GM12801 (cell line): ENCODE measurements around the gene CD81.

Experiments used
- TF ChIP-seq, protein P1 (sequence below): IDR thresholded peaks from one replicate; pipeline ENCODE4 v1.5.1; 2011; ENCODE audit warnings: control low read depth; ENCODE audit not compliant: insufficient read length; ENCODE audit errors: extremely low read depth

CD81 gene

DNA sequence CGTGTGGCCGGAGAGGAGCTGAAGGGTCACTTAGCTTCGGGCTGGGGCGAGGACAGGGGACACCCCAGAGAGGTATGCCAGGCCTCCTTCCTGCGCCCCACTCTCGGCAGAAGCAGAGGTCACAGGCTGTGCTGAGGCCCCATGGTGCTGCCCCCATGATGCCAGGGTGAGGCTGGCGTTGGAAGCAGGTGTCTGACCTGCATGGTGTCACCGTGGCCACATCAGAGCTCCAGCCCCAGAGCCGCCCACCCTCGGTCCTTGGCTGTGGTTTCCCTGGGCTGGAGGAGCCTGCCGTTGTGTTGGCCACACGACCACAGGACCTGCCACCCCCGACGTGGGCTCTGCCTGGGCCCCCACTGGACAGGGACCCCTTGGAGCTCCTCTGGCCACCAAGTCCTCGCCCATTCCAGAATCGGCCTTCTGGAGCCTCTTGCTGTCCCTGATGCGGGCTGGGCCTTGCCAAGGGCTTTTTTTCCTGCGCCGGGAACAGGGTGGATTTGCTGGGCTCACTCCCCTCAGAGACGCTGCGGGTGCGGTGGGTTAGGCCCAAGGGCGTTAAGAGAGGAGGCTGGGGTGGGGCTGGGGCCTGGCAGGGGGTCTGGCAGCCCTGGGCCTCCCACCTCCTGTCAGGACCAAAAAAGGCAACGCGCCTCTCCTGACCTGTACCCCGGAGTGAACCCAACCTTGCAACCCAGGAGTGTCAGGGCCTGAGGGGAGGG is 15.3 kb downstream of the CD81 start:
- TF ChIP-seq, protein P1, sequence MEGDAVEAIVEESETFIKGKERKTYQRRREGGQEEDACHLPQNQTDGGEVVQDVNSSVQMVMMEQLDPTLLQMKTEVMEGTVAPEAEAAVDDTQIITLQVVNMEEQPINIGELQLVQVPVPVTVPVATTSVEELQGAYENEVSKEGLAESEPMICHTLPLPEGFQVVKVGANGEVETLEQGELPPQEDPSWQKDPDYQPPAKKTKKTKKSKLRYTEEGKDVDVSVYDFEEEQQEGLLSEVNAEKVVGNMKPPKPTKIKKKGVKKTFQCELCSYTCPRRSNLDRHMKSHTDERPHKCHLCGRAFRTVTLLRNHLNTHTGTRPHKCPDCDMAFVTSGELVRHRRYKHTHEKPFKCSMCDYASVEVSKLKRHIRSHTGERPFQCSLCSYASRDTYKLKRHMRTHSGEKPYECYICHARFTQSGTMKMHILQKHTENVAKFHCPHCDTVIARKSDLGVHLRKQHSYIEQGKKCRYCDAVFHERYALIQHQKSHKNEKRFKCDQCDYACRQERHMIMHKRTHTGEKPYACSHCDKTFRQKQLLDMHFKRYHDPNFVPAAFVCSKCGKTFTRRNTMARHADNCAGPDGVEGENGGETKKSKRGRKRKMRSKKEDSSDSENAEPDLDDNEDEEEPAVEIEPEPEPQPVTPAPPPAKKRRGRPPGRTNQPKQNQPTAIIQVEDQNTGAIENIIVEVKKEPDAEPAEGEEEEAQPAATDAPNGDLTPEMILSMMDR: no peak

DNA sequence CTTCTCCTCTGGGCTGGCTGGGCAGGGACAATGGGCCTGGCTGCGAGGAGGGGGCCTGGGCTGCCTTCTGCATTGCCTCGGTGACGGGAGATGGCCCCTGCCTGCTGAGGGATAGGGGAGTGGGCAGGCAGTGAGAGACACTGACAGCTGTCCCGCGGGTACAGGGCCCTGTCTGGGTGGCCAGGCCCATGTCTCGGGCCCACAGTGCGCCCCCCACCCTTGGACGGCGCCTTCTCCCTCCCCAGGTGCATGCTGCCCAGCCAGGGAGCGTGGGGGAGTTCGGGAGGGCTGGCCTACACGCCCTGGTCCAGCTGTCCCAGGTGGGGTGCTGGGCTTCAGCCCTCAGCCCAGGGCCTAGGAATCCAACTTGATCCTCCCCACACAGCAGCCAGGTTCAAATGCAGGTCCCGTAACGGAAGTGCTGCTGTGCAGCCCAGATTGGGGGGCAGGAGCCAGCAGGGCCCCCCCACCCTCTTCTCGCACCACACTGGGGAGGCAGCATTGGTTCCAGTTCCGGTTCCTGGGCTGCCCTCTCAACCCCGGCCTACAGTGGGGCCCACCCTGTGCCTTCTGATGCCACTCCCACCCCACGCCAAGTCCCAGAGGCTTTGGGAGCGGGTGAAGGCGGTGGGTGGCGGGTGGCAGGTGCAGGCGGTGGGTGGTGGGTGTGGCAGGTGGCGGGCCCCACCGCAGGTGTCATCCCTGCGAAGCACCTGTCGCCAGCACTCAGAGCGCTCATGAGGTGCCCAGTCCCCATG is 16.2 kb downstream of the CD81 start:
- TF ChIP-seq, protein P1: no peak

DNA sequence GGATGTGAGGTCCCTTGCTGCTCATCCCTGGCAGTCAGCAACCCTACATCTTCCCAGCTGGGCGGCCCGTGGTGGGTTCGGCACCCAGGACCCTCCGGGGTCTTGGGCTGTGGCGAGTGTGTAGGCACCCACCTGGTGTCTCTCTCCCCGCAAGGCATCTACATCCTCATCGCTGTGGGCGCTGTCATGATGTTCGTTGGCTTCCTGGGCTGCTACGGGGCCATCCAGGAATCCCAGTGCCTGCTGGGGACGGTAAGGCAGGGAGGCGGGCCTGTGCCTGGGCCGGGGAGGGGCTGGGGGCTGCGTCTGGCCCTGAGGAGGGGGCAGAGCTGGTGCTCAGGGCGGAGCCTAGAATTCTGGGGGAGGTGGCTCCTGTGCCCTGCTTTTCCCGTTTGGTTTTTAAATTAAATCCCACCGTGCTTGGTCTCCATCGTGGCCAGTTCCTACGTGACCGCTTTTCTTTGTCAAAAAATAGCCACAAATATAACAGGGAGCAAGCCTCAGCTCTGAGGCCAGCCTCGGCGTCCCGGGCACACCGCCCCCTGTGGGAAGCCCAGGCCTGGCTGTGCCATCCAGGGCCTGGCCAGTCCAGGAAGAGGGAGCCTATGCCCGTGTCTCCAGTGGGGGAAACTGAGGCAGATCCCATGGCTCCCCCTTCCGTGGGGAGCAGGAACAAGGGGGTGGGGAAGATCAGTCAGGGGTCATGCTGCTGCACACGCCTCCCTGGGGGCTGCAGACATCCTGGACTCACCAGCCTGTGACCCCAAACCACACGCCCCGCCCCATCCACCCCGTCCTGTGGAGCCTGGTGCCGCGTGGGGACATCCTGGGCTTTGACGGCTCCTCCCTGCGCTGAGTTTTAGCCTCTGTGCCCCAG is 17.1 kb downstream of the CD81 start:
- TF ChIP-seq, protein P1: no peak

DNA sequence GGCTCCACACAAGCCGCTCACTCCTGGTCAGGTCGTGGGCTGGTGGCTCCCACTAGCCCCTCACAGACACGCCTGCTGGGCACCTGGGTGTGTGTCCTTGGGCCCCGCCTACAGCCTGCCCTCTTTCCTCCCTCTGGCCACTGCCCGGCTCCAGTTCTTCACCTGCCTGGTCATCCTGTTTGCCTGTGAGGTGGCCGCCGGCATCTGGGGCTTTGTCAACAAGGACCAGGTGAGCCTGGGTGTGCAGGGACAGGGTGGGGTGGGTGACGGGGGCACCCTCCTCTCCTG is 17.7 kb downstream of the CD81 start:
- TF ChIP-seq, protein P1: no peak

DNA sequence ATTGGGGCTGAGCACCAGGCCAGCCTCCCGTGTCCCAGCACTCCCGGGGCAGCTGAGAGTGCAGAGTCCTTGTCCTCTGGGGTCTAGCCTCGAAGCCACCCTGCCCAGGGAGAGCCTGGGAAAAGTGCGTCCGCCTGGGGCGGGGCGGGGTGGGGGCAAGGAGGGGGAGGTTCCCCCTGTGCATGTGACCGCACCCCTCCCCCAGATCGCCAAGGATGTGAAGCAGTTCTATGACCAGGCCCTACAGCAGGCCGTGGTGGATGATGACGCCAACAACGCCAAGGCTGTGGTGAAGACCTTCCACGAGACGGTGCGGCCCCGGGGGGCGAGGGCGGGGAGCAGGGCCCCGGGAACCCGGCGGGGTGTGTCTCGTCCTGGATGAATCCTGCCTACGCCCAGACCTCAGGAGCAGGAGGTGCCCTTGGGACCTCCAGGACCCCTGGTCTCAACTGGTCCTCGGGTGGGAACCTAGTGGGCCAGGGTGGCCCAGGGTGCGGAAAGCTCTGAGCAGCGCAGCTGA is 18.2 kb downstream of the CD81 start:
- TF ChIP-seq, protein P1: no peak

DNA sequence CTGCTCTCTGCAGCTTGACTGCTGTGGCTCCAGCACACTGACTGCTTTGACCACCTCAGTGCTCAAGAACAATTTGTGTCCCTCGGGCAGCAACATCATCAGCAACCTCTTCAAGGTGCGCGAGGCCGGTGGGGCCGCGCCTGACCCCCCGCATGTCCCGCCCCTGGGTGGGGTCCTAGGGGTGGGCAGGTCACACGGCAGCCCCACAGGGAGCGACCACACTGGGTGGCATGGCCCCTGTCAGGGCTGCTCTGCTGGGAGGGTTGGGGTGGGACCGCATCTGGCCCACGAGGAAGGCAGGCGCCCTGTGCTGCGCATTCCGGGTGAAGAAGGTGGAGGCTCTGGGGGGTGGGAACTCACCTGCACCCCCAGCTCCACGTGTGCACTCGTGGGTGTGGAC is 18.7 kb downstream of the CD81 start:
- TF ChIP-seq, protein P1: no peak

DNA sequence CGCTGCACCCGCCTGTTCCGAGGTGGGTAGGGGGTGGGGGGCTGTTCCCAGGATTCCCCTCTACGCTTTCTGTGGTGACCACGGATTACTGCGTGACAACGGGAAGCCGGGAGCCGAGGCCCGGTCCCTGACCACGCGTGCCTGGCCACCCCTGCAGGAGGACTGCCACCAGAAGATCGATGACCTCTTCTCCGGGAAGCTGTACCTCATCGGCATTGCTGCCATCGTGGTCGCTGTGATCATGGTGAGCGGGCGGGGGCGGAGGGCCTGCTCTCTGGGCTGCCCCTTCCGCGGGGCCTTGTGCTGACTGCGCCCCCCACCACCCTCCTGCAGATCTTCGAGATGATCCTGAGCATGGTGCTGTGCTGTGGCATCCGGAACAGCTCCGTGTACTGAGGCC is 19.4 kb downstream of the CD81 start:
- TF ChIP-seq, protein P1: no peak
